ENCODE data around the gene DUSP22.
"Not testable (repeated sequence)": the region's sequence is repeated elsewhere in the genome, so short reads cannot be mapped to it uniquely, and the experiment has no call there.

The DUSP22 gene

GRCh38 chr6:291697-292505 is at the start of gene DUSP22:
Gene DUSP22 (plus strand): TSS chr6:292487. CDS start chr6:292540, 53 bp downstream.
- DNase-seq: peak; percentile 73 to 79

GRCh38 chr6:246352-246751 is 45.9 kb upstream of the DUSP22 start:
- no peak for DNase-seq

- no peak for DNase-seq
Observed at GRCh38 chr6:247351-247750, 44.9 kb upstream of the DUSP22 start.

- DNase-seq: not testable (repeated sequence)
Observed at GRCh38 chr6:248046-248445, 44.2 kb upstream of the DUSP22 start.

GRCh38 chr6:250676-251075 is 41.6 kb upstream of the DUSP22 start:
- DNase-seq: no peak

- DNase-seq: no peak
Observed at GRCh38 chr6:251920-252319, 40.4 kb upstream of the DUSP22 start.

GRCh38 chr6:252775-253535 is 39.3 kb upstream of the DUSP22 start:
- DNase-seq: no peak

- no peak for DNase-seq
Observed at GRCh38 chr6:254016-254415, 38.3 kb upstream of the DUSP22 start.

GRCh38 chr6:255041-255750 is 37.1 kb upstream of the DUSP22 start:
- no peak for DNase-seq

- no peak for DNase-seq
Observed at GRCh38 chr6:255751-256083, 36.6 kb upstream of the DUSP22 start.

GRCh38 chr6:256169-256568 is 36.1 kb upstream of the DUSP22 start:
- no peak for DNase-seq

- DNase-seq: no peak
Observed at GRCh38 chr6:257031-257725, 35.1 kb upstream of the DUSP22 start.

GRCh38 chr6:257774-258173 is 34.5 kb upstream of the DUSP22 start:
- DNase-seq: no peak

GRCh38 chr6:259316-259715 is 33.0 kb upstream of the DUSP22 start:
- no peak for DNase-seq

GRCh38 chr6:259901-260508 is 32.3 kb upstream of the DUSP22 start:
- DNase-seq: no peak

GRCh38 chr6:264626-265025 is 27.7 kb upstream of the DUSP22 start:
- no peak for DNase-seq

- DNase-seq: no peak
Observed at GRCh38 chr6:268394-268935, 23.8 kb upstream of the DUSP22 start.

GRCh38 chr6:273551-274058 is 18.7 kb upstream of the DUSP22 start:
- no peak for DNase-seq

GRCh38 chr6:277746-278145 is 14.5 kb upstream of the DUSP22 start:
- DNase-seq: no peak

GRCh38 chr6:278494-278893 is 13.8 kb upstream of the DUSP22 start:
- no peak for DNase-seq

GRCh38 chr6:279341-280029 is 12.8 kb upstream of the DUSP22 start:
- DNase-seq: no peak

All from stimulated activated CD4-positive, alpha-beta T cell treated with anti-CD3 and anti-CD28 coated beads, Interleukin-2, amount 100 ng/mL, for 48 hours (primary cell).